ENCODE results near the gene DNAJC4.

The DNAJC4 gene

DNA sequence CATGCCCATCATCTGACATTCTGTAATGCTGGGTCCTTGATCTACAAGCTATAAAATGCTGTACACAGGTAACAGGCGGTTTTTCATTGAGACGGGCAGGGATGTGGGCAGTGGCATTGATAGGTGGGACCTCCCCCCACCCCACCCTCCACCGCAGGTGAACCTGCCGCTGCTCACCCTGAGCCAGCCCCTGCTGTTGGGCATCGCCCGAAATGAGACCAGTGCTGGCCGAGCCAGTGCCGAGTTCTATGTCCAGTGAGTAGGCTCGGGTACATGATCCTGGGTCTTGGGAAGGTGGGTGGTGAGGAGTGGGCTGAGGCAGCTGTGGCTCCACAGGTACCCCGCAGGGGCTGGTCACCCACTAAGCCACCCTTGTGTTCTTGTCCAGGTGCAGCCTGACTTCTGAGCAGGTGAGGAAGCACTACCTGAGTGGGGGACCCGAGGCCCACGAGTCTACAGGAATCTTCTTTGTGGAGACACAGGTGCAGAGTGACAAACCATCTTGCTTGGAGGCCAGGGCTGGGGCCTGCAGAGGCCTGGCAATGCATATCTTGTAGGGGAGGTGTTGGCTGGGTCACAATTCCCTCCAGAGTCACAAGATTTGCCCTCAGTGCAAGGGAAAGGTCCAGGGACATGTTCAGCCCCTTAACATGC is 1.1 kb upstream of the DNAJC4 start:
- no peak for DNase-seq (ENCODE audit: low read depth)

DNA sequence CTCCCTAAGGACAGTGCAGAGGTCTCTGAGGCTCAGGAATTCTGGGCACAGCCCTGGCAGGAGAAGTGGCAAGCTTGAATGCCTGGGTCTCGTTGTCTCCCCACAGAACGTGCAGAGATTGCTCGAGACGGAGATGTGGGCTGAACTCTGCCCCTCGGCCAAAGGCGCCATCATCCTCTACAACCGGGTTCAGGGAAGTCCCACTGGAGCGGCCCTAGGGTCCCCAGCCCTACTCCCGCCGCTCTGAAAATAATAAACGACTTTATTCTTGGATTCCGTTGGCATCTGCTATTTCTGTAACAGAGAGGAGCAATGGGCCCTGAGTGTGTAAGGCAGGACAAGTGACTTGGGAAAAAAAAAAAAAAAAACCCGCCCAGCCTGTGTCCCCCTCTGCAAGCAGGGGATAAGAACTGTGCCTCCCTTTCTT is 591 bp upstream of the DNAJC4 start:
- no peak for DNase-seq (ENCODE audit: low read depth)

DNA sequence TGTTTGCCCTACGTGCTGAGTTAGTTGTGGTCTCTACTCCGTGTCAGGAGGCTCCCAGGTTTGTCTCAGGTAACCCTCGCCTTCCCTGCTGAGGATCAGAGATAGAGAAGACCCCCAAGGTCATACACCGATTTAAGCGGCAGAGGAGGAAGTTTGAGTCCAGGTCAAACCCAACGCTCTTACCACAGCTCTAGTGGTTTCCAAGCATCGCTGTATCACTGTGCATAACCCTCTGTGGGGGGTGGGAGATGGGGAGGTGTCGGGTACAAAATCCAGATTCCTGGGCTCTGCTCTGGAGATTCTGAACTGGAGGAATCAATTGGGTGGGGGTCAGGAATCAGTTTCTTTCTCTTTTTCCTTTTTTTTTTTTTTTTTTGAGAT is 627 bp downstream of the DNAJC4 start:
- no peak for DNase-seq (ENCODE audit: low read depth)

DNA sequence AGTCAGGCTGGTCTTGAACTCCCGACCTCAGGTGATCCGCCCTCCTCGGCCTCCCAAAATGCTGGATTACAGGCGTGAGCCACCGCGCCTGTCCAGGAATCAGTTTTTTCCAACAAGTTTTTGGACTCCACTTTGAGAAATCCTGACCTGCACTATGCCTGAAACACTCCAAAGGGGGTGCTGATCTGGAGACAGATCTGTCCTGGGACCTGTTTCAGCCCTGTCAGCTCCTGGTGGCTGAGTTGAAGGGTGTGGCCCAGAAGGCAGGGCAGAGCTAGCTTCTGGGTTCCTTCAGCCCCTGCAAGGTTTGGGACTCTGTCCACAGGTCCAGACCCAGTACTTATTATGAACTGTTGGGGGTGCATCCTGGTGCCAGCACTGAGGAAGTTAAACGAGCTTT is 1.2 kb downstream of the DNAJC4 start:
- DNase-seq (ENCODE audit: low read depth): no peak

DNA sequence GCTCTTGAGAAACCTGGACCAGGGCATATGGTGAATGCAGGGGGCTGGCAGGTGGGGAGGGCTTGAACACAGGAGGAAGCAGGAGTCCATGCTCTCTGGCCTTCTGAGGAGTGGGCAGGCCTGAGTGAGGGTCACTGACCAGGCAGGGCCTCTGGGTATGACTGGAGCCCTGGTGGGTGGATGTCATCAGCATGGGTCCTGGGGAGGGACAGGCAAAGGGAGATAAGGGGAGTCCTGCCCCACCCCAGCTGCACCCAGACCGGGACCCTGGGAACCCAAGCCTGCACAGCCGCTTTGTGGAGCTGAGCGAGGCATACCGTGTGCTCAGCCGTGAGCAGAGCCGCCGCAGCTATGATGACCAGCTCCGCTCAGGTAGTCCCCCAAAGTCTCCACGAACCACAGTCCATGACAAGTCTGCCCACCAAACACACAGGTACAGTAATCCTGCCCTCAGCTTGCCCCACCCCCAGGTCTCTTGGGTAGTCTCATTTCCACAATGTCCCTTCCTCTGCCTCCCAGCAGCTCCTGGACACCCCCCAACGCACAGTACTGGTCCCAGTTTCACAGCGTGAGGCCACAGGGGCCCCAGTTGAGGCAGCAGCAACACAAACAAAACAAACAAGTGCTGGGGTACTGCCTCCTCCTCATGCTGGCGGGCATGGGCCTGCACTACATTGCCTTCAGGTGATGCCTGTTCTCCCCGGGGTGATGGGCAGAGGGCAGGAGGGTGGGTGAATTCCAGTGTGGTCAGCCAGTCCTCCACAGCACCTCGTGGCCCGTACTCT is 2.0 kb downstream of the DNAJC4 start:
- DNase-seq (ENCODE audit: low read depth): no peak

DNA sequence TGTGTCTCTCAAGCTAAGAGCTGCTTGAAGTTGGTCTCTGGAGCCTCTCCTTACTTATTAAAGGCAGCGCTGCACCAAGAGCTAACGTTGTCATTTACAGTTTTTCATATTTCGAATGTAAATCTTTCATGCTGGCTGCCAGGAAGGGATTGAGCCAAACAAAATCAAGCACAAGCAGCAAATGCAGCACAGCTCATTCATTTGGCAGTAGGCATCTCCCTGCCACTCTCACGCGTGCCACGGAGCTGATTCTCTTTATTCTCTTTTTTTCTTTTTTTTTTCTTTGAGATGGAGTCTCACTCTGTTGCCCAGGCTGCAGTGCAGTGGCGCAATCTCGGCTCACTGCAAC is 2.6 kb downstream of the DNAJC4 start:
- DNase-seq (ENCODE audit: low read depth): no peak

DNA sequence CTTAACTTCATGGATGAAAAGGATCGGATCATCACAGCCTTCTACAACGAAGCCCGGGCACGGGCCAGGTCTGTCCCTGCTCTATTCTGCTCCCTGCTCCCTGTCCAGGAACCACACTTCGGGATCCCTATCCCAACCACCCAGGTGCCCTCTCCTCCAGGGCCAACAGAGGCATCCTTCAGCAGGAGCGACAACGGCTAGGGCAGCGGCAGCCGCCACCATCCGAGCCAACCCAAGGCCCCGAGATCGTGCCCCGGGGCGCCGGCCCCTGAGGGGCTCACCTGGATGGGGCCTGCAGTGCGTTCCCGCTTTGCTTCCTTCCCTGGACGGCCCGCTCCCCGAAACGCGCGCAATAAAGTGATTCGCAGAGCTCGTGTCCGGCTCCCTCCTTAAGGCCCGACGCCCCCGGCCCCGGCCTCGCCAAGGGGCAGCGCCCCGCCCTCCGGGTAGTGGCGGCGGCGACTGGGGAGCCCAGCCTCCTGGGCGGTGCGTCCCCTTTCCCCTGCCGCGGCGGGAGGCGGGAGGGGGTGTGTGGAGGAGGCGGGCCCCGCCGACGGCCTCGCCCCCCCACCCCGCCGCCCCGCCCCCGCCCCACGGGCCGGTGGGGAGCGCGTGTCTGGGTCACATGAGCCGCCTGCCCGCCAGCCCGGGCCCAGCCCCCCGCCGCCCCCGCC is 3.7 kb downstream of the DNAJC4 start, which contains the start of gene VEGFB:
TSS of gene VEGFB (plus strand) at position 672 of the 674 bp plus-strand sequence. CDS start 250 bp downstream, outside the sequence.
- peak; percentile 61 for DNase-seq (ENCODE audit: low read depth)

DNA sequence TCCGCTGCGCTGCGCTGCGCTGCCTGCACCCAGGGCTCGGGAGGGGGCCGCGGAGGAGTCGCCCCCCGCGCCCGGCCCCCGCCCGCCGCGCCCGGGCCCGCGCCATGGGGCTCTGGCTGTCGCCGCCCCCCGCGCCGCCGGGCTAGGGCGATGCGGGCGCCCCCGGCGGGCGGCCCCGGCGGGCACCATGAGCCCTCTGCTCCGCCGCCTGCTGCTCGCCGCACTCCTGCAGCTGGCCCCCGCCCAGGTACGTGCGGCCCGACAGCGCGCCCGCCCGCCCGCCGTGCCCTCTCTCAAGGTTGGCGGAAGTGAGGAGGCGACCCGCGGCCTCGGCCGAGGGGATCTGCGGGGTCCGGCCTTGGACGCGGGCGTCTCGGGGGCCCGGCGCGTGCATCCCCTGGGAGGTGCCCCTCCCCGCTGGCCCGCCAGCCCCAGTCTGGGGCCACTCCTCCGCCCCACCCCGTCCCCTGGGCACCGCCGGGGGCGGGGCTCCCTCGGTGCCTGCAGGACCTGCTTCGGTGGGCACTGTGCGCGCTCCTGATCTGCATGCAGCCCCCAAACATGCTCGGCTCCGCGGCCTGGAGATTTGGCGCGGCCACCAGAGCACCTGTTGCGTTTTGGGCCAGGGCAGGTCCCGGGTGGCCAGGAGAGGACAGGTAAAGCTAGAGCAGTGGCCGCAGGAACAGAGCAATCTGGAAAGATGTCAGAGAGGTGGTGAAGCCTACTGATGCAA is 4.5 kb downstream of the DNAJC4 start:
- DNase-seq (ENCODE audit: low read depth): peak; percentile 47

DNA sequence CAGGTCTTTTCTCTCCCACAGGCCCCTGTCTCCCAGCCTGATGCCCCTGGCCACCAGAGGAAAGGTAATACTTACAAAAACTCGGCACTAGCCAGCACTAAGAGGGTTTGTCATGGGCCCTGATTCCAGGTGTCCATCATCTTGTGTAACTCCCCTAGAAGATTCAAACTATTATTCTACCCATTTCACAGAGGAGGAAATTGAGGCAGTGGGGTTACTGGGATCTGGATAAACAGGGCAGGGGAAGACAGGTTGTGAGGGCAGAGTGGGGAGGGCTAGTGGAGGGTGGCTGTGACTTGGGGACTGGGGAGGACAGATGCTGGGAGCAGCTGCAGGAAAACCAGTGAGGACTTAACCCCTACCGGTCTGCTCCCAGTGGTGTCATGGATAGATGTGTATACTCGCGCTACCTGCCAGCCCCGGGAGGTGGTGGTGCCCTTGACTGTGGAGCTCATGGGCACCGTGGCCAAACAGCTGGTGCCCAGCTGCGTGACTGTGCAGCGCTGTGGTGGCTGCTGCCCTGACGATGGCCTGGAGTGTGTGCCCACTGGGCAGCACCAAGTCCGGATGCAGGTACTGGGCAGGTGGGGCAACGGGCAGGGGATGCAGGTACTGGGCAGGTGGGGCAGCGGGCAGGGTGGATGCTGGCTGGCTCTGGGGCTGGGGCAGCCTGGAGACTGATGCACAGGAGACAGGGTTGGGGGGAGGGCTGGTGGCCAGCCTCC is 5.3 kb downstream of the DNAJC4 start:
- no peak for DNase-seq (ENCODE audit: low read depth)

DNA sequence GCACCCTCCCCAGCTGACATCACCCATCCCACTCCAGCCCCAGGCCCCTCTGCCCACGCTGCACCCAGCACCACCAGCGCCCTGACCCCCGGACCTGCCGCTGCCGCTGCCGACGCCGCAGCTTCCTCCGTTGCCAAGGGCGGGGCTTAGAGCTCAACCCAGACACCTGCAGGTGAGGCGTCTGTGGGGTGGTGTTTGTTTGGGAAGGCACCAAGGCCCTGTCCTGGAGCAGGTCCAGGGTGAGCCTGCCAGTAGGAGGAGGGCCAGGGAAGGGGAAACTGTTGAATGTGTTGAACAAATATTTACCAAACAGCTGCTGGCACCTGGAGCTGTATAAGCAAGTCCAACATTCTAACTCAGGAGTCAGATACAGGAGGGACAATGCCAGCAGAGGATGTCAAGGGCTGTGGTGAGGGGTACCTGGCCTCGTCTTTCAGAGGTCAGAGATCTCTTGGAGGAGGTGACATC is 7.2 kb downstream of the DNAJC4 start:
- no peak for DNase-seq (ENCODE audit: low read depth)

DNA sequence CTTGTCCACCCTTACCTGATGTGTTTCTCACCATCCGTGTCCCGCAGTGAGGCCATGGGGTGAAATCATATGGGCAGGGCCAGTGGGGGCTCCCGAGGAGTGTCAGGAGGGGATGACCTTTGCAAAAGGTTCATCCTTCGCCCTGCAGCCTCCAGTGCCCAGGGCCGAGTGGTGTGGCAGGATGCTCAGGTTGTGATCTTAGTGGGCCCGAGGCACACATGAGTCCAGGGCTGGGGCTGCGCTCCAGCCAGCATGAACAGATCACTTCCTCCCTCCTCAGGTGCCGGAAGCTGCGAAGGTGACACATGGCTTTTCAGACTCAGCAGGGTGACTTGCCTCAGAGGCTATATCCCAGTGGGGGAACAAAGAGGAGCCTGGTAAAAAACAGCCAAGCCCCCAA is 7.7 kb downstream of the DNAJC4 start:
- no peak for DNase-seq (ENCODE audit: low read depth)

DNA sequence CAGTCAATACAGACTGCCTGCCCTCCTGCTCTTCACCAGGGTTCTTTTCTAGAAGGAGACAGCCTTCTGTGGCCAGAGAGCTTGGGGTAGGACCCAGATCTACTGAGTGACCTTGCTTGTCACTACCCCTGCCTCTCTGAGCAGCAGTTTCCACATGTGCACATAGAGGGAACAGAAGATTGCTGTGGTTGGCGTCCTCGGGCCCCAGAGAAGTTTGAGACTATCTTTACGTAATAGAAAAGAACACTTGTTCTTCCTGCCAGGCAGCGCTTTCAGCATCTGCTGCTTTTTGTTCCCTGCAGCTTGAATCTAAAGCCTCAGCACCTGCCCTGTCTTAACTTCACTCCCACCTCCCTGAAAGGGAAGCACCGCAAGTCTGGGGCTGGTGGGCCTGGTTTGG is 8.7 kb downstream of the DNAJC4 start:
- no peak for DNase-seq (ENCODE audit: low read depth)

DNA sequence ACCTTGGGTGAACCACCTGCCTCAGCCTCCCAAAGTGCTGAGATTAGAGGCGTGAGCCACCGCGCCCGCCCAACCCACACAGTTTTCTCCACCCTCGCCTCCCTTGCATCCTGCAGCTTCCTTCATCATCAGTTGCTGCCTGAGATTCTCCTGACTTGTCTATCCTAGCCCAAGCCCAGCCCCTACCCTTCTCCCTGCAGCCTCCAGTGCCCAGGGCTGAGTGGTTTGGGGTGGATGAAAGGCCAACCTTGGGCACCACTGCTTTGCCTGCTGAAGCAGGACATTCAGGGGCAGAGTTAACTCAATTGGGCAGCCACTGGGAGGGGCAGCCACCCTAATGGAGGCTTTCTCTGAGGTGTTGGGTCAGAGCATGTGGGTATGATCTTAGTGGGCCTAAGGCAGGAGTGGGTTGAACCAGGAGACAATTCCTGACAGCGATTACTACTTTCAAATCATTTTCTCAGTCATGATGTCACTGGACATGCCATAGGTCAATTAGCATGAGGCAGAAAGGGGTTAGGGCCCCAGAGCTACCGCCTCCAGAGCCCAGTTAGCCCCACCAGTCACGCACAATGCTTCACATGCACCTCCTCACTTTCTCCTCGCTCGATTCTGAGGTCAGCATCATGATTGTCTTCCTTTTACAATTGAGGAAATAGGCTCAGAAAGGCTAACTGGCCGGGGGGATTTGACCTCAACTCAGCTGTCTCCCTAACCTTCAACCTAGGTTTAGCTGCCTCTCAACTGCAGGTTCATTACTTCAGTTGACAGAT is 9.5 kb downstream of the DNAJC4 start:
- DNase-seq (ENCODE audit: low read depth): no peak

DNA sequence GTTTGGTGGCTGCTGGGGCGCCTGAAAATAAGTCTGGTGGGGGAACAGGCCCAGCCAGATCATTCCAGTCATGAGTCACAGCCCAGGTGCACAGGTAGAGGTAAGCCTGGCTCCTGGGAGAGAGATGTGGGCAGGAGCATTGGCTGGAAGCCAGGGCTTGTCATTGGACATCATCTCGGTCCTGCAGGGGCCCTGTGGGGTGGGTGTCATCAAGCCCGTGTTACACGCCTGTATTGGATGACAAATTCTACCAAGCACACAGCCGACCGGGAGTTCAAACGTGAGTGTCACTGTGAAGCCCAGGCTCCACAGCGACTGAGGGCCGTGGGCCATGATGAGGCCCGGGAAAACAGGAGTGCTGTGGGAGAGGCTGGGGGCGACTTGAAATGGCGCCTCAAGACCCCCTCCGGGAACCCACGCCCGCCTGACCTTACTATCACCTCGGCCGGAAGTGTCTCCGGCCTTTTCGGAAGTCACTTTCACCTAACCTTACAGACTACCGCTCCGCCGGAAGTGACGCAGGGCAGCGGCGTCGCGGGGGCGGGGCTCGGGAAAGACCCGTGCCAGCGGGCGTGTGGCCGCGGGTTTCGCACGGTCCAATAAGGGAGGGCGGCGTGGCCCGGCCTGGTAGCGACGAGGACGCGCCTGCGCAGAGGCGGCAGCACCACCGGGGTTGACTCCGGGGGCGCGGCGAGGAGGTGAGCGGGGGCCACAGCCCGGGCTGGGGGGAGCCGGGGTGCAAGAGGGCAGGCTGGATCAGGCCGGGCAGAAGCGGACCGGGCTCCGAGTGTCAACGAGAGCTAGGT is 10.3 kb downstream of the DNAJC4 start, which contains the start of gene FKBP2:
TSS of gene FKBP2 (plus strand) at position 661 of the 806 bp plus-strand sequence. CDS start 1,293 bp downstream, outside the sequence.
- peak; percentile 97 for DNase-seq (ENCODE audit: low read depth)

DNA sequence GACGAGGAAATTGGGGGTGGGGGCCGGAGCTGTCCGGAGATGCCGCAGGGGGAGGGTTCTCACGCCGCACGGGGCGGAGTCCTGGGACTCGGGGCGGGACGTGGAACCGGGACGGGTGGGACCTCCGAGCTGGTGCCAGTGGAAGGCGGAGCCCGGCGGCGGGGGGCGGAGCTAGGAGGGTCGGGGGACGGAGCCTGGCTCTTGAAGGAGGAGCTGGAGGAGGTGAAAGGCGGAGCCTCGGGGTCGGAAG is 10.8 kb downstream of the DNAJC4 start:
- peak; percentile 99 for DNase-seq (ENCODE audit: low read depth)

DNA sequence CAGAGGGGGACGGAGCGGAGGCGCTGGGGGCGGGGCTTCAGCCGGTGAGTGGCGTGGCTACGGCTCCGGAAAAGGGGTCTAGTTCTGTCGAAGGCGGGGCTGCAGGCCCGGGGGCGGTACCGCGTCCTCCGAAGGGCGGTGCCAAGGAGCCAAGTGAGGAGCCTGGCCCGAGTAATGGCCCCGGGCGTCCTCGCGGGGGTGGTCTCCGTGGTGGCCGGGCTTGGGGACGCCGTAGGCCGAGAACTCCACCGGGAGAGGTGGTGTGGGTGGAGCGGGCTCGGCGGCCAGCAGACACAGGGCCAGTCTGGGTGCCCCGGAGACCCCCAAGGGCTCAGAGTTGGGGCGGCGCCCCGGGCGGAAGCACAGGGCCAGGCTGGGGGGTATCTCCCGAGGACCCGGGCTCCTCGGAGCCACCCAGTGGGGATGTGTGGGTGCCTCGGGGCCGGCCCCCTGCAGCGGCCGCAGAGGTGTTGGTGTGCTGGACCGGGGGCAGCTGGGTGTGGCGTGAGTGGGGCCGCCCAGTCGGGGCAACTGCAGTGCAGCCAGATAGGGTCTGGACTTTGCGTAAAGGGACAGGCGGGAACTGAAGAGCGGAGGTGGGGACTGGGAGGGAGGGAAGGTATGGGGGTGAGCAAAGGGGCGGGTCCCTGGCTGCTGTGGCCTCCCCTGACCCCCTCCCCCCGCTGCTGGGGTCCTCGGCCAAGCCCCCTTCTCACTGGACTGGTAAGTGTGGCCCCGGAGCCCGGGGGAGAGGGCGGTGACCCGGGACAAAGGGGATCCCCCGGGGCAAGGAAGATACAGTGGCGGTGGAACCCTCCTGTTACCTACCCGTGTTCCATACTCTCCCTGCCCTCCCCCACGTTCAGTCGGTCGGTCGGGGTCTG is 11.4 kb downstream of the DNAJC4 start:
- peak; percentile 71 for DNase-seq (ENCODE audit: low read depth)

DNA sequence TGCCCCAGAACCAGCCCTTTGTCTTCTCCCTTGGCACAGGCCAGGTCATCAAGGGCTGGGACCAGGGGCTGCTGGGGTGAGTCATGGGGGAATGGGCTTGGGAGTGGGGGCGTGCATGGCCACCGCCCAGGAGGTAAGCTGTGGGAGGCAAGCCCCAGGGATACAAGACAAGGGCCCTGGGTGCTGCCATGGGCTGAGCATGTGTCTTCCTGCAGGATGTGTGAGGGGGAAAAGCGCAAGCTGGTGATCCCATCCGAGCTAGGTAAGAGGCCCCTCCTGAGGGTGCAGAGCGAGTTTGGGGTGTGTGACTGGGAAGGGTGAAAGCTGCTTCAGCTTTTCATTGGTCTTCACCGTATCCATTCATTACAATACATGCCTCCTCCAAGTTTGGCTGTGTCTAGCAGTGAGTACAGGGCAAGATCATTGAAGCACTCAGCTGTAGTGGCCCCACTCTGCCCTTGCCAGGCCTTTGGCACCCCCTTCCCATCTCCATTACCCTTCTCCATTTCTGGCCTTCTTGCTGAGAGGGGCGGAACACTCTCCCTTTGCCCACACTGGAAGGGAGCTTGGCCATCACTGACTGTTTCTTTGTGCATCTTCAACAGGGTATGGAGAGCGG is 13.0 kb downstream of the DNAJC4 start:
- no peak for DNase-seq (ENCODE audit: low read depth)

DNA sequence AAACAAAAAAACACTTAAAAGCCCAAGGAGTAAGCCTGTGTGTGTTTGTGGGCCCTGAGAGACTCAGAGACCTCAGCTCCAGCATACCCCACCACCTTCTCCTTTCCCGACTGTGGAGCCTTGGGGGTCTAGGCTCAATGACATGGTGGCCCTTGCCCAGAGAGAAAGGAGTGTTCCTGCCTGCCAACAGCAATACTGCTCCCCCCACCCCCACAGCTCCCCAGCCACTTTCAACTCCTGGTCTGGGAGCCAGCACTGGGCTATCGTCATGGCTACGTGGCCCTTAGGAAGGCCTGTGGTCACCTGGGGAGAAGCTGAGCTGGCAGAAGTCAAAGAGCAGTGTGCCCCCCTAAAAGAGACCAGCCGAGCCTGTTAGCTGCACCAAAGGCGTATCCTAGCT is 13.8 kb downstream of the DNAJC4 start:
- no peak for DNase-seq (ENCODE audit: low read depth)

DNA sequence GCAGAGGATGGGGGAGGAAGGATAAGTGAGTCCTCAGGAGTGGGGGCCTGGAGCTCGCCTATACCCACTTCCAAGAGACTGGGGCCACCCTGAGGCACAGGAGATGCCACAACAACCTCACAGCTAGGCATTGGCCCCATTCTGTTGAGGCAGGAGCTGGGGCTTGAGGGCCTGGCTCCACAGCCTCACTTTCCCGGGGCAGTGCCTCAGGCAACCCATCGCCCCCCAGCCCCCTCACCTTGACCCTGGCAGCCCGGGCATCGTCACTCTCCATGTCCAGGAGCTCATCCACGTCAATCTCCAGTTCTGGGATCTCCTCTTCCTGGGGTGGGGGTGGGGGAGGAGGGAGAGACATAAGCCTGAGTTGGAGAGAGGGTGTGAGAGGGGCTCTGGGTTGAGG is 14.6 kb downstream of the DNAJC4 start:
- DNase-seq (ENCODE audit: low read depth): no peak
